ENCODE measurements around the gene TNFRSF13B.
"Not testable (repeated sequence)": the region's sequence is repeated elsewhere in the genome, so short reads cannot be mapped to it uniquely, and the experiment has no call there.

Gene TNFRSF13B

GRCh38 chr17:17004997-17005614 lies 33.2 kb upstream of the TNFRSF13B start:
- DNase-seq = not testable (repeated sequence)

- DNase-seq = no peak
Measured at GRCh38 chr17:17004251-17004996, 32.5 kb upstream of the TNFRSF13B start.

- DNase-seq = not testable (repeated sequence)
Measured at GRCh38 chr17:17002731-17003715, 31.1 kb upstream of the TNFRSF13B start.

- peak; percentile 83 for DNase-seq
Measured at GRCh38 chr17:17001874-17002520, 30.1 kb upstream of the TNFRSF13B start.

GRCh38 chr17:17001076-17001777 lies 29.3 kb upstream of the TNFRSF13B start:
- DNase-seq = no peak

GRCh38 chr17:16999931-17000625 lies 28.2 kb upstream of the TNFRSF13B start:
- no peak for DNase-seq

- no peak for DNase-seq
Measured at GRCh38 chr17:16997514-16998429, 25.9 kb upstream of the TNFRSF13B start.

- DNase-seq = not testable (repeated sequence)
Measured at GRCh38 chr17:16996726-16997125, 24.8 kb upstream of the TNFRSF13B start.

GRCh38 chr17:16995930-16996329 lies 24.0 kb upstream of the TNFRSF13B start:
- no peak for DNase-seq

- no peak for DNase-seq
Measured at GRCh38 chr17:16994631-16995030, 22.7 kb upstream of the TNFRSF13B start.

- peak; percentile 91 for DNase-seq
Measured at GRCh38 chr17:16991349-16992009, 19.6 kb upstream of the TNFRSF13B start.

- DNase-seq = no peak
Measured at GRCh38 chr17:16989953-16990860, 18.3 kb upstream of the TNFRSF13B start.

GRCh38 chr17:16989230-16989952 lies 17.5 kb upstream of the TNFRSF13B start:
- DNase-seq = peak; percentile 46

- DNase-seq = peak; percentile 19
Measured at GRCh38 chr17:16988749-16989229, 16.9 kb upstream of the TNFRSF13B start.

GRCh38 chr17:16987830-16988601 lies 16.1 kb upstream of the TNFRSF13B start:
- DNase-seq = peak; percentile 78

- no peak for DNase-seq
Measured at GRCh38 chr17:16987066-16987829, 15.3 kb upstream of the TNFRSF13B start.
